HepG2 (cell line): ENCODE data around the gene C19orf18. TPM values are rescaled to one million over a fixed set of nuclear protein-coding genes. Genes with fewer than 3 reads are reported as not detected.
A peak's percentile ranks its signal among the peaks of the same experiment; 100 is the strongest.

Source experiments
- ADNP ChIP-seq: sonication (generic); formaldehyde crosslinking; IDR thresholded peaks from 2 replicates; pipeline ENCODE4 v1.4.0; 2020; ENCODE audit warnings: missing genetic modification reagents
- ARID4A ChIP-seq: sonication (generic); formaldehyde crosslinking; IDR thresholded peaks from 2 replicates; pipeline ENCODE4 v1.5.0; 2020; ENCODE audit warnings: mild to moderate bottlenecking, missing genetic modification reagents, borderline replicate concordance
- ATF4 ChIP-seq, 2 experiments: fragments of 450-650 bp in 1 of 2; sonication (generic) in 1 of 2; formaldehyde crosslinking; IDR thresholded peaks; 2 replicates each; pipeline versions ENCODE4 v1.5.0 to v1.8.0; 2020 to 2022; ENCODE audit warnings: mild to moderate bottlenecking in 1 of 2, missing genetic modification reagents in 1 of 2
- BRCA1 ChIP-seq: sonication (generic); formaldehyde crosslinking; IDR thresholded peaks from 2 replicates; pipeline ENCODE4 v1.4.0; 2020; ENCODE audit warnings: missing genetic modification reagents
- KDM5A ChIP-seq: fragments of 200-600 bp; sonication (generic); IDR thresholded peaks from 2 replicates; pipeline ENCODE4 v1.7.0; 2018; ENCODE audit warnings: antibody characterized with exemption, mild to moderate bottlenecking, low read length, borderline replicate concordance
- MTA1 ChIP-seq: sonication (generic); formaldehyde crosslinking; IDR thresholded peaks from 2 replicates; pipeline ENCODE4 v1.4.0; 2020; ENCODE audit warnings: missing genetic modification reagents, mild to moderate bottlenecking, borderline replicate concordance
- SETDB1 ChIP-seq: sonication (generic); formaldehyde crosslinking; IDR thresholded peaks from 2 replicates; pipeline ENCODE4 v1.5.1; 2020; ENCODE audit warnings: missing genetic modification reagents, mild to moderate bottlenecking, borderline replicate concordance
- TBP ChIP-seq: sonication (generic); formaldehyde crosslinking; IDR thresholded peaks from 2 replicates; pipeline ENCODE4 v1.5.0; 2020; ENCODE audit warnings: missing genetic modification reagents
- WIZ ChIP-seq: sonication (generic); formaldehyde crosslinking; IDR thresholded peaks from 2 replicates; pipeline ENCODE4 v1.5.1; 2020; ENCODE audit warnings: mild to moderate bottlenecking, missing genetic modification reagents
- ZBTB34 ChIP-seq: sonication (generic); formaldehyde crosslinking; IDR thresholded peaks from 2 replicates; pipeline ENCODE4 v1.8.0; 2022; ENCODE audit warnings: mild to moderate bottlenecking, missing genetic modification reagents
- ZBTB38 ChIP-seq: sonication (generic); formaldehyde crosslinking; IDR thresholded peaks from 2 replicates; pipeline ENCODE4 v1.5.1; 2020; ENCODE audit warnings: mild to moderate bottlenecking, missing genetic modification reagents
- ZBTB7B ChIP-seq: sonication (generic); formaldehyde crosslinking; IDR thresholded peaks from 2 replicates; pipeline ENCODE4 v1.4.0; 2020; ENCODE audit warnings: missing genetic modification reagents
- ZFY ChIP-seq: sonication (generic); formaldehyde crosslinking; IDR thresholded peaks from 2 replicates; pipeline ENCODE4 v1.4.0; 2020; ENCODE audit warnings: missing genetic modification reagents
- ZKSCAN1 ChIP-seq: fragments of 150-350 bp; IDR thresholded peaks from 2 replicates; pipeline ENCODE4 v1.6.1; 2014; ENCODE audit warnings: low read length
- ZNF543 ChIP-seq: sonication (generic); formaldehyde crosslinking; IDR thresholded peaks from 2 replicates; pipeline ENCODE4 v1.4.0; 2020; ENCODE audit warnings: mild to moderate bottlenecking, missing genetic modification reagents
- ZNF557 ChIP-seq: sonication (generic); formaldehyde crosslinking; IDR thresholded peaks from 2 replicates; pipeline ENCODE4 v1.4.0; 2020; ENCODE audit warnings: missing genetic modification reagents
- ZNF580 ChIP-seq: IDR thresholded peaks from 2 replicates; pipeline ENCODE4 v1.6.1; 2016; ENCODE audit warnings: low read depth, borderline replicate concordance
- ZNF724P ChIP-seq: sonication (generic); formaldehyde crosslinking; IDR thresholded peaks from 2 replicates; pipeline ENCODE4 v1.8.0; 2022; ENCODE audit warnings: missing genetic modification reagents, borderline replicate concordance
- ZNF776 ChIP-seq: sonication (generic); formaldehyde crosslinking; IDR thresholded peaks from 2 replicates; pipeline ENCODE4 v1.4.0; 2020; ENCODE audit warnings: mild to moderate bottlenecking, missing genetic modification reagents
- polyA plus RNA-seq, 8 experiments: library from polyadenylated mRNA; depleted of rRNA in 3 of 8; stranded (reverse) in 7 of 8; unstranded in 1 of 8; fragments of >200 nt; fragmentation: Illumina TruSeq in 4 of 8; extraction: Trizol in 4 of 8; gene quantifications; 2 replicates each; pipeline versions ENCODE4 v1.2.1 to v1.2.3, GENCODE V29; 2011 to 2016; ENCODE audit warnings: low read depth in 4 of 8, missing spikeins in 1 of 8, mixed read lengths in 1 of 8; ENCODE audit not compliant: insufficient read depth in 1 of 8
- total RNA-seq, 5 experiments: library from RNA; depleted of rRNA; stranded (reverse); fragments of >200 nt; fragmentation: Illumina TruSeq; extraction: Trizol; gene quantifications; 2 replicates each; pipeline ENCODE4 v1.2.3, GENCODE V29; 2016; ENCODE audit warnings: low read depth in 1 of 5

C19orf18 gene
- total and polyA plus RNA-seq, 2 of the 13 experiments (the other 11 are each of a cell fraction or from before 2014, with no cell fraction given): 0.38 to 0.55 TPM

- TF ChIP-seq WIZ (CRISPR knock-in tag): no peak
- no peak for TF ChIP-seq ZBTB34
- no peak for TF ChIP-seq ADNP (CRISPR knock-in tag)
- TF ChIP-seq KDM5A: peak; percentile 64
- no peak for TF ChIP-seq ZNF557 (CRISPR knock-in tag)
- TF ChIP-seq ZNF543 (CRISPR knock-in tag): no peak
- TF ChIP-seq ZBTB38 (CRISPR knock-in tag): no peak
- no peak for TF ChIP-seq ZNF776 (CRISPR knock-in tag)
- no peak for TF ChIP-seq TBP (CRISPR knock-in tag)
- no peak for TF ChIP-seq ZKSCAN1
- no peak for TF ChIP-seq BRCA1 (CRISPR knock-in tag)
- TF ChIP-seq SETDB1: no peak
- TF ChIP-seq ZBTB7B (CRISPR knock-in tag): 0 out of 2 replicates have a peak, but pooled peaks have one; percentile 23
- TF ChIP-seq ARID4A: peak; percentile 97
- TF ChIP-seq ATF4 (CRISPR knock-in tag; IDR thresholded peaks at IDR 0.05): no peak
- TF ChIP-seq ZNF580 (CRISPR knock-in tag): peak; percentile 70; the same call in 1 of the 2 replicates
- no peak for TF ChIP-seq ZNF724P
- TF ChIP-seq ZFY (CRISPR knock-in tag): peak; percentile 71; the same call in 1 of the 2 replicates
- TF ChIP-seq MTA1: no peak
Measured at GRCh38 chr19:57947419-57948134, 26.8 kb downstream of the C19orf18 start, which contains the start of gene ZNF256 (continued).
